ENCODE results near the gene RTKN2. TPM values are rescaled to one million over a fixed set of nuclear protein-coding genes. Genes with fewer than 3 reads are reported as not detected.

Gene RTKN2
- polyA plus RNA-seq, 1 donor from 2014 or later: 4.7 TPM

DNA sequence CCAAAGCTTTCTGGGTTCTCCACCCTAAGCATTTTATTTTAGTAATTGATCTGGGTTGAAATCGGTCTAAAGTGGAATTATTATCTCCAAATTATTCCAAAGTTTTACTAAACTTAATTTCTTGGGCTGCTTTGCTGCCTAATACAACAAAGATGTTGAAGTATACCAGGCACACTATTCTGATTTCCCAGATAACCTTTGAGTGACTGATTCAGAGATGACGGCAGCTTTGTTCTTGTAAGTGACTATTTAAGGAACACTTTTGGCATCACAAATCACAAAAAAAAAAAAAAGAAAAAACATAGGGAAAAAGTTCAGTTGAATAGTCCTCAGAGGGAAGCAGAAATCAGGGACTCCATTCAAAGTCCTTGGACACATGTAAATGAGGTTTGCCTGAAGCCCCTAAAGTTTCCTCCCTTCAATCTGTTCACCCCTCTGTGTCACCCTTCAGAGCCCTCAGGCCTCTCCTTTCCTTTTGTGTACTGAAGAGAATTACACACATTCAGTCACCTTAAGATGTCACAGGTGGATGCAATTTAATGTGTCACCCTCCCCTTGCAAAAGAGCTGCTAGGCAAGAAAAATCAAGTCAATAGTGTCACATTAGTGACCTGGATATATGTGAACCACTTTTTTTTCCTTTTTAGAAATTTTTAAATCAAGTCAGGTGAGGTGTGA lies 81.5 kb downstream of the RTKN2 start:
- no peaks in the 10 kb centered on the region for H3K9me2 ChIP-seq (ENCODE audit: insufficient read depth, low read length)
- H3K4me2 ChIP-seq (ENCODE audit: low read length): no peak overlapping the region
- H3K36me3 ChIP-seq (ENCODE audit: insufficient read depth, low read length): no peaks in the 10 kb centered on the region
- no peaks in the 10 kb centered on the region for H4K20me1 ChIP-seq (ENCODE audit: insufficient read depth)
- no peaks in the 10 kb centered on the region for H3F3A ChIP-seq (ENCODE audit: insufficient read depth, low read length, poor library complexity, severe bottlenecking)
- TF ChIP-seq, protein P1, sequence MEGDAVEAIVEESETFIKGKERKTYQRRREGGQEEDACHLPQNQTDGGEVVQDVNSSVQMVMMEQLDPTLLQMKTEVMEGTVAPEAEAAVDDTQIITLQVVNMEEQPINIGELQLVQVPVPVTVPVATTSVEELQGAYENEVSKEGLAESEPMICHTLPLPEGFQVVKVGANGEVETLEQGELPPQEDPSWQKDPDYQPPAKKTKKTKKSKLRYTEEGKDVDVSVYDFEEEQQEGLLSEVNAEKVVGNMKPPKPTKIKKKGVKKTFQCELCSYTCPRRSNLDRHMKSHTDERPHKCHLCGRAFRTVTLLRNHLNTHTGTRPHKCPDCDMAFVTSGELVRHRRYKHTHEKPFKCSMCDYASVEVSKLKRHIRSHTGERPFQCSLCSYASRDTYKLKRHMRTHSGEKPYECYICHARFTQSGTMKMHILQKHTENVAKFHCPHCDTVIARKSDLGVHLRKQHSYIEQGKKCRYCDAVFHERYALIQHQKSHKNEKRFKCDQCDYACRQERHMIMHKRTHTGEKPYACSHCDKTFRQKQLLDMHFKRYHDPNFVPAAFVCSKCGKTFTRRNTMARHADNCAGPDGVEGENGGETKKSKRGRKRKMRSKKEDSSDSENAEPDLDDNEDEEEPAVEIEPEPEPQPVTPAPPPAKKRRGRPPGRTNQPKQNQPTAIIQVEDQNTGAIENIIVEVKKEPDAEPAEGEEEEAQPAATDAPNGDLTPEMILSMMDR (IDR thresholded peaks at IDR 0.05; ENCODE audit: poor library complexity, severe bottlenecking): no peak
- TF ChIP-seq TAF1 (IDR thresholded peaks at IDR 0.05; ENCODE audit: low read depth) (no peak), POLR2AphosphoS5 (IDR thresholded peaks at IDR 0.05) (no peak), SMC3 (conservative IDR thresholded peaks at IDR 0.05; ENCODE audit: poor library complexity) (no peak), RAD21 (conservative IDR thresholded peaks at IDR 0.05) (no peak), EZH2 (IDR thresholded peaks at IDR 0.05; ENCODE audit: borderline replicate concordance, insufficient read depth, low read length, poor library complexity, severe bottlenecking) (no peak), MXI1 (conservative IDR thresholded peaks at IDR 0.05; ENCODE audit: poor library complexity, severe bottlenecking) (no peak), EP300 (conservative IDR thresholded peaks at IDR 0.05; ENCODE audit: poor library complexity, severe bottlenecking) (no peak)
- TF ChIP-seq, protein P2, sequence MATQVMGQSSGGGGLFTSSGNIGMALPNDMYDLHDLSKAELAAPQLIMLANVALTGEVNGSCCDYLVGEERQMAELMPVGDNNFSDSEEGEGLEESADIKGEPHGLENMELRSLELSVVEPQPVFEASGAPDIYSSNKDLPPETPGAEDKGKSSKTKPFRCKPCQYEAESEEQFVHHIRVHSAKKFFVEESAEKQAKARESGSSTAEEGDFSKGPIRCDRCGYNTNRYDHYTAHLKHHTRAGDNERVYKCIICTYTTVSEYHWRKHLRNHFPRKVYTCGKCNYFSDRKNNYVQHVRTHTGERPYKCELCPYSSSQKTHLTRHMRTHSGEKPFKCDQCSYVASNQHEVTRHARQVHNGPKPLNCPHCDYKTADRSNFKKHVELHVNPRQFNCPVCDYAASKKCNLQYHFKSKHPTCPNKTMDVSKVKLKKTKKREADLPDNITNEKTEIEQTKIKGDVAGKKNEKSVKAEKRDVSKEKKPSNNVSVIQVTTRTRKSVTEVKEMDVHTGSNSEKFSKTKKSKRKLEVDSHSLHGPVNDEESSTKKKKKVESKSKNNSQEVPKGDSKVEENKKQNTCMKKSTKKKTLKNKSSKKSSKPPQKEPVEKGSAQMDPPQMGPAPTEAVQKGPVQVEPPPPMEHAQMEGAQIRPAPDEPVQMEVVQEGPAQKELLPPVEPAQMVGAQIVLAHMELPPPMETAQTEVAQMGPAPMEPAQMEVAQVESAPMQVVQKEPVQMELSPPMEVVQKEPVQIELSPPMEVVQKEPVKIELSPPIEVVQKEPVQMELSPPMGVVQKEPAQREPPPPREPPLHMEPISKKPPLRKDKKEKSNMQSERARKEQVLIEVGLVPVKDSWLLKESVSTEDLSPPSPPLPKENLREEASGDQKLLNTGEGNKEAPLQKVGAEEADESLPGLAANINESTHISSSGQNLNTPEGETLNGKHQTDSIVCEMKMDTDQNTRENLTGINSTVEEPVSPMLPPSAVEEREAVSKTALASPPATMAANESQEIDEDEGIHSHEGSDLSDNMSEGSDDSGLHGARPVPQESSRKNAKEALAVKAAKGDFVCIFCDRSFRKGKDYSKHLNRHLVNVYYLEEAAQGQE (IDR thresholded peaks at IDR 0.05; ENCODE audit: borderline replicate concordance): no peak
- no peak overlapping the region for H3K4me3 ChIP-seq (ENCODE audit: low read length)
- H3K9me3 ChIP-seq (ENCODE audit: low read length): no peaks in the 10 kb centered on the region
- no peak overlapping the region for H2AFZ ChIP-seq (ENCODE audit: low read depth, low read length)
- H3K27me3 ChIP-seq (ENCODE audit: insufficient read depth, low read depth, low read length): no peaks in the 10 kb centered on the region
- no peak overlapping the region for H3K27ac ChIP-seq (ENCODE audit: low read length)
- no peak overlapping the region for H3K9ac ChIP-seq (ENCODE audit: low read length)
- H3K79me2 ChIP-seq (replicated peaks; ENCODE audit: insufficient read depth, low read length): no peaks in the 10 kb centered on the region

DNA sequence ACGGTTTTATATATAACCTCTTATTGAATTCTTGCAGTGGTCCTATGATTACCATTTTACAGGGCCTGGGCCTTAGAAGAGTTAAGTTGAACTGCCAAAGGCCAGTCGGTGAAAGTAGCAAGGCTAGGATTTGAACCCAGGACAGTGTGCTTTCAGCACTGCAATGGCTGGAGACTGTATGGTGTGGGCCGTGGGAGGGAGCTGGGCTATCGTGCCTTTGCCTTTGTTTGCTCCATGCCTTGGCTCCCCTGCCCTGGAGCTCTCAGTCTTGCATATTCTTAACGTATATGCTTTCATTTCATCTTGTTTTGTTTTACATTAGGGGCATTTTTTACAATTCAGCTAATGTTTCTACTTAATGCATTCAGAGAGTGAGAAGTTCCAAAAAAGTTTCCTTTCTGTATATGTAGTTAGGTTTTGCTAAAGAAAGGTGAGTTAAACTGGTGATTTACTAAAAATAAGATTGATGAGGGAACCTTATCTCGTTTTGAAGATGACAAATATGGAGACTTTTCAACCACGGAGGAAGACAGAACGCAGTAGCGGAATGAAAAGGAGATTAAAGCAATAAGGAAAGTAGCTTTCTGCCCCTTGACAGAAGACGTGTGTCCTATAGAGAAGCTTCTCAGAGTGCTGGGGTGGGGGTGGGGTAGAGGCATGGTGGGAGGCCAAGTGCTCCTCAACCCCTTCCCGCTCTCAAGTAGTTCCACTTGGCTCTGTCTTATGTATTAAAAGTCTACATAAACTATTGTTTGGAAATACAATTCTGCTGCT lies 82.5 kb downstream of the RTKN2 start:
- Histone ChIP-seq H3K4me3 (ENCODE audit: low read length) (no peak overlapping the region), H2AFZ (ENCODE audit: low read depth, low read length) (no peak overlapping the region), H3K9ac (ENCODE audit: low read length) (no peak overlapping the region), H3K9me2 (ENCODE audit: insufficient read depth, low read length) (no peaks in the 10 kb centered on the region), H3K36me3 (ENCODE audit: insufficient read depth, low read length) (no peaks in the 10 kb centered on the region), H3K4me2 (ENCODE audit: low read length) (no peak overlapping the region), H3K27me3 (ENCODE audit: insufficient read depth, low read depth, low read length) (no peaks in the 10 kb centered on the region), H4K20me1 (ENCODE audit: insufficient read depth) (no peaks in the 10 kb centered on the region), H3F3A (ENCODE audit: insufficient read depth, low read length, poor library complexity, severe bottlenecking) (no peaks in the 10 kb centered on the region), H3K79me2 (replicated peaks; ENCODE audit: insufficient read depth, low read length) (no peaks in the 10 kb centered on the region), H3K27ac (ENCODE audit: low read length) (no peak overlapping the region), H3K9me3 (ENCODE audit: low read length) (no peaks in the 10 kb centered on the region)
- TF ChIP-seq EZH2 (IDR thresholded peaks at IDR 0.05; ENCODE audit: borderline replicate concordance, insufficient read depth, low read length, poor library complexity, severe bottlenecking) (no peak), EP300 (conservative IDR thresholded peaks at IDR 0.05; ENCODE audit: poor library complexity, severe bottlenecking) (no peak), TAF1 (IDR thresholded peaks at IDR 0.05; ENCODE audit: low read depth) (no peak), RAD21 (conservative IDR thresholded peaks at IDR 0.05) (no peak), SMC3 (conservative IDR thresholded peaks at IDR 0.05; ENCODE audit: poor library complexity) (no peak), POLR2AphosphoS5 (IDR thresholded peaks at IDR 0.05) (no peak), MXI1 (conservative IDR thresholded peaks at IDR 0.05; ENCODE audit: poor library complexity, severe bottlenecking) (no peak)
- TF ChIP-seq, protein P1 (IDR thresholded peaks at IDR 0.05; ENCODE audit: poor library complexity, severe bottlenecking): no peak
- TF ChIP-seq, protein P2 (IDR thresholded peaks at IDR 0.05; ENCODE audit: borderline replicate concordance): no peak

Data from neural cell (in vitro differentiated cells).